SK-N-SH (cell line): ENCODE results near the gene ADRA1B. TPM values are rescaled to one million over a fixed set of nuclear protein-coding genes. Genes with fewer than 3 reads are reported as not detected.

Experiments used
- CTCF ChIA-PET: fragments of 300-600, 350-600 bp; formaldehyde crosslinking; extraction: SDS; loops from one replicate; lab custom pipeline; 2021; lab: Yijun Ruan, JAX
- POLR2A ChIA-PET: fragments of 350-600 bp; sonication (Branson Sonifier 250); formaldehyde crosslinking; extraction: SDS; loops from one replicate; lab custom pipeline; 2020; ENCODE audit warnings: antibody characterized with exemption, inconsistent platforms; lab: Yijun Ruan, JAX
- DNase-seq: peaks from one replicate; pipeline ENCODE4 v3.0.0; 2012
- H2AFZ ChIP-seq: fragments of 200-600 bp; sonication (generic); 2 replicates; pipeline ENCODE4 v1.8.1; 2016; ENCODE audit warnings: antibody characterized with exemption, mild to moderate bottlenecking, low read depth
- H3F3A ChIP-seq: fragments of 200-600 bp; sonication (generic); replicated peaks from 2 replicates; pipeline ENCODE3; 2016; ENCODE audit warnings: antibody characterized with exemption, mild to moderate bottlenecking; ENCODE audit not compliant: insufficient read depth
- H3K27ac ChIP-seq, 2 experiments: fragments of 200-500 bp in 1 of 2; fragments of 200-600 bp in 1 of 2; sonication (Bioruptor generic) in 1 of 2; sonication (generic), shearing (Covaris generic) in 1 of 2; 2 replicates each; pipeline versions ENCODE4 v1.5.1 to v1.6.1; 2014 to 2016; ENCODE audit warnings: low read depth in 2 of 2, inconsistent platforms in 1 of 2, low read length in 1 of 2, mild to moderate bottlenecking in 1 of 2, mixed read lengths in 1 of 2
- H3K27me3 ChIP-seq: fragments of 200-600 bp; sonication (generic), shearing (Covaris generic); 2 replicates; pipeline ENCODE4 v1.6.1; 2016; ENCODE audit warnings: mixed run types; ENCODE audit not compliant: insufficient read depth
- H3K36me3 ChIP-seq, 2 experiments: fragments of 200-500 bp in 1 of 2; fragments of 200-600 bp in 1 of 2; sonication (Bioruptor generic) in 1 of 2; sonication (generic) in 1 of 2; replicated peaks in 1 of 2; 2 replicates each; pipeline versions ENCODE3 to v1.5.1; 2014 to 2016; ENCODE audit warnings: low read length in 1 of 2, mild to moderate bottlenecking in 1 of 2; ENCODE audit not compliant: insufficient read depth in 2 of 2, control insufficient read depth in 1 of 2
- H3K4me1 ChIP-seq, 2 experiments: fragments of 200-500 bp in 1 of 2; fragments of 200-600 bp in 1 of 2; sonication (Bioruptor generic) in 1 of 2; sonication (generic), shearing (Covaris generic) in 1 of 2; 2 replicates each; pipeline versions ENCODE4 v1.5.1 to v1.6.1; 2014 to 2016; ENCODE audit warnings: low read depth in 1 of 2, low read length in 1 of 2, mixed run types in 1 of 2; ENCODE audit not compliant: insufficient read depth in 2 of 2, control insufficient read depth in 1 of 2
- H3K4me2 ChIP-seq: fragments of 200-600 bp; sonication (generic), shearing (Covaris generic); 2 replicates; pipeline ENCODE4 v1.6.1; 2017; ENCODE audit warnings: mixed run types
- H3K4me3 ChIP-seq, 2 experiments: fragments of 200-500 bp in 1 of 2; fragments of 200-600 bp in 1 of 2; sonication (Bioruptor generic) in 1 of 2; sonication (generic), shearing (Covaris generic) in 1 of 2; 2 replicates each; pipeline versions ENCODE4 v1.5.1 to v1.8.1; 2014 to 2016; ENCODE audit warnings: low read depth in 2 of 2, inconsistent platforms in 1 of 2, low read length in 1 of 2, mild to moderate bottlenecking in 1 of 2, mixed read lengths in 1 of 2, moderate library complexity in 1 of 2
- H3K79me2 ChIP-seq: fragments of 200-600 bp; sonication (generic); 2 replicates; pipeline ENCODE4 v1.8.1; 2017; ENCODE audit warnings: mild to moderate bottlenecking; ENCODE audit not compliant: insufficient read depth
- H3K9ac ChIP-seq: fragments of 200-600 bp; sonication (generic); 2 replicates; pipeline ENCODE4 v1.6.1; 2017; ENCODE audit warnings: mixed run types
- H3K9me2 ChIP-seq: fragments of 200-600 bp; sonication (generic); 2 replicates; pipeline ENCODE4 v1.6.1; 2017; ENCODE audit warnings: mixed run types
- H3K9me3 ChIP-seq: fragments of 200-600 bp; sonication (generic); 2 replicates; pipeline ENCODE4 v1.6.1; 2017; ENCODE audit warnings: mixed run types, mild to moderate bottlenecking, moderate library complexity
- H4K20me1 ChIP-seq: fragments of 200-600 bp; sonication (generic); 2 replicates; pipeline ENCODE4 v1.6.1; 2017; ENCODE audit warnings: mild to moderate bottlenecking, mixed run types; ENCODE audit not compliant: insufficient read depth
- CTCF ChIP-seq: fragments of 200-600 bp; sonication (generic); IDR thresholded peaks from 2 replicates; pipeline ENCODE4 v1.6.1; 2017; ENCODE audit warnings: antibody characterized with exemption, mild to moderate bottlenecking, moderate library complexity
- ELF1 ChIP-seq: IDR thresholded peaks from 2 replicates; pipeline ENCODE4 v1.4.0; 2012
- EP300 ChIP-seq, 2 experiments: IDR thresholded peaks; 2 replicates each; pipeline versions ENCODE4 v1.4.0 to v1.6.1; 2012; ENCODE audit warnings: borderline replicate concordance in 1 of 2, low read depth in 1 of 2, low read length in 1 of 2
- FOSL2 ChIP-seq: IDR thresholded peaks from 2 replicates; pipeline ENCODE4 v1.4.0; 2012; ENCODE audit warnings: low read depth, mild to moderate bottlenecking, moderate library complexity, borderline replicate concordance
- FOXJ3 ChIP-seq: sonication (generic); formaldehyde crosslinking; IDR thresholded peaks from 2 replicates; pipeline ENCODE4 v1.5.1; 2020; ENCODE audit warnings: mild to moderate bottlenecking, missing genetic modification reagents
- GABPA ChIP-seq: IDR thresholded peaks from 2 replicates; pipeline ENCODE4 v1.4.0; 2012; ENCODE audit warnings: low read depth, mild to moderate bottlenecking
- JUND ChIP-seq: IDR thresholded peaks from 2 replicates; pipeline ENCODE4 v1.4.0; 2012
- MAX ChIP-seq: IDR thresholded peaks from 2 replicates; pipeline ENCODE4 v1.4.0; 2012; ENCODE audit warnings: low read depth
- MEF2A ChIP-seq: IDR thresholded peaks from 2 replicates; pipeline ENCODE4 v1.4.0; 2012; ENCODE audit warnings: low read depth, borderline replicate concordance
- NFIC ChIP-seq: IDR thresholded peaks from 2 replicates; pipeline ENCODE4 v1.4.0; 2012; ENCODE audit warnings: borderline replicate concordance
- RCOR1 ChIP-seq: fragments of 150-350 bp; IDR thresholded peaks from 2 replicates; pipeline ENCODE4 v1.6.1; 2017; ENCODE audit warnings: antibody characterized with exemption, low read length
- REST ChIP-seq: IDR thresholded peaks from 2 replicates; pipeline ENCODE4 v1.6.1; 2012; ENCODE audit warnings: mild to moderate bottlenecking, low read depth, low read length, moderate library complexity
- TAF1 ChIP-seq: IDR thresholded peaks from 2 replicates; pipeline ENCODE4 v1.6.1; 2012; ENCODE audit warnings: low read depth, mild to moderate bottlenecking, low read length, moderate library complexity, borderline replicate concordance
- TCF12 ChIP-seq: IDR thresholded peaks from 2 replicates; pipeline ENCODE4 v1.4.0; 2012
- TEAD4 ChIP-seq: IDR thresholded peaks from 2 replicates; pipeline ENCODE4 v1.4.0; 2012; ENCODE audit warnings: mild to moderate bottlenecking, borderline replicate concordance; ENCODE audit not compliant: insufficient read depth
- USF1 ChIP-seq: IDR thresholded peaks from 2 replicates; pipeline ENCODE4 v1.4.0; 2012; ENCODE audit warnings: low read depth, borderline replicate concordance
- USF2 ChIP-seq: fragments of 150-350 bp; IDR thresholded peaks from 2 replicates; pipeline ENCODE4 v1.6.1; 2017; ENCODE audit warnings: antibody characterized with exemption, low read length, low read depth, borderline replicate concordance
- WGBS: methylation state at CpG from one replicate; pipeline ENCODE4 v1.1.6; 2017; ENCODE audit warnings: low lambda C conversion rate; 5-methylcytosine and 5-hydroxymethylcytosine counted together
- polyA plus RNA-seq, 3 experiments: library from polyadenylated mRNA; depleted of rRNA; stranded (reverse); fragments of >200 nt; gene quantifications; 2 replicates each; pipeline ENCODE4 v1.2.3, GENCODE V29; 2012

Gene ADRA1B
- polyA plus RNA-seq, 1 of the 3 experiments (the other 2 are of a cell fraction), result 2.2 TPM

- no peak for TF ChIP-seq TEAD4
- peak; percentile 50; the same call in 1 of the 2 replicates for TF ChIP-seq USF1
- peak overlapping the region in 1 of 2 experiments; percentile 30; a peak in 1 of 4 replicates for H3K27ac ChIP-seq
- H3F3A ChIP-seq, result peaks cover 27% of the 10 kb centered on the region
- no peak for DNase-seq
- peak overlapping the region; percentile 56; the same call in 1 of the 2 replicates for H2AFZ ChIP-seq
- no peaks in the 10 kb centered on the region for H3K9me3 ChIP-seq
- no peaks in the 10 kb centered on the region for H3K27me3 ChIP-seq
- H3K4me1 ChIP-seq, result peaks cover 0 to 21% of the 10 kb centered on the region in 2 experiments; a peak in 2 of 4 replicates
- ChIA-PET POLR2A (no interaction called here), CTCF (no interaction called here)
- H3K4me2 ChIP-seq, result no peak overlapping the region
- no peaks in the 10 kb centered on the region for H3K79me2 ChIP-seq
- no peaks in the 10 kb centered on the region for H3K9me2 ChIP-seq
- no peak overlapping the region for H3K9ac ChIP-seq
- H3K36me3 ChIP-seq, result no peaks in the 10 kb centered on the region
- no peak overlapping the region for H3K4me3 ChIP-seq
- H4K20me1 ChIP-seq, result no peaks in the 10 kb centered on the region
Observed at GRCh38 chr5:159884917-159885620, 31.2 kb upstream of the ADRA1B start.

- no peak overlapping the region for H3K27ac ChIP-seq
- POLR2A ChIA-PET, result no interaction called here
- CTCF ChIA-PET, result no interaction called here
- no peaks in the 10 kb centered on the region for H3K27me3 ChIP-seq
- peaks cover 27% of the 10 kb centered on the region for H3F3A ChIP-seq
- no peak overlapping the region for H2AFZ ChIP-seq
- no peaks in the 10 kb centered on the region for H3K9me2 ChIP-seq
- no peaks in the 10 kb centered on the region for H3K9me3 ChIP-seq
- DNase-seq, result no peak
- H3K4me3 ChIP-seq, result no peak overlapping the region
- H3K9ac ChIP-seq, result no peak overlapping the region
- H3K4me1 ChIP-seq, result peaks cover 0 to 21% of the 10 kb centered on the region in 2 experiments; a peak in 2 of 4 replicates
- H3K79me2 ChIP-seq, result no peaks in the 10 kb centered on the region
- no peak overlapping the region for H3K4me2 ChIP-seq
- no peaks in the 10 kb centered on the region for H4K20me1 ChIP-seq
- H3K36me3 ChIP-seq, result no peaks in the 10 kb centered on the region
- WGBS, result 81% methylated on average over 1 of the region's 1 CpG
- TF ChIP-seq MEF2A (no peak), ELF1 (no peak), FOXJ3 (no peak), USF2 (no peak), FOSL2 (no peak), RCOR1 (no peak), TCF12 (peak; percentile 39; the same call in 1 of the 2 replicates), CTCF (no peak), GABPA (no peak), TAF1 (no peak), NFIC (peak; percentile 8; the same call in 1 of the 2 replicates), REST (no peak), MAX (no peak), EP300 (IDR thresholded peaks at IDR 0.05; ENCODE audit: borderline replicate concordance in 1 of 2, low read depth in 1 of 2, low read length in 1 of 2) (no peak), JUND (no peak)
Observed at GRCh38 chr5:159886296-159886695, 30.0 kb upstream of the ADRA1B start.
